SK-N-MC (cell line): ENCODE results near the gene MYO16.
"Not testable (repeated sequence)": the region's sequence is repeated elsewhere in the genome, so short reads cannot be mapped to it uniquely, and the experiment has no call there.

ENCODE experiments used
- EZH2 ChIP-seq: fragments of 200-600 bp; sonication (generic); IDR thresholded peaks from one replicate; pipeline ENCODE4 v1.6.1; 2017; ENCODE audit warnings: antibody characterized with exemption
- FOXP2 ChIP-seq: optimal IDR thresholded peaks from 2 replicates; pipeline ENCODE3; 2011; ENCODE audit warnings: mild to moderate bottlenecking, moderate library complexity; ENCODE audit not compliant: insufficient read depth; ENCODE audit errors: extremely low read length, control extremely low read depth
- POLR2AphosphoS5 ChIP-seq: IDR thresholded peaks from 2 replicates; pipeline ENCODE4 v1.6.1; 2012; ENCODE audit warnings: mild to moderate bottlenecking, low read depth, low read length, borderline replicate concordance

DNA sequence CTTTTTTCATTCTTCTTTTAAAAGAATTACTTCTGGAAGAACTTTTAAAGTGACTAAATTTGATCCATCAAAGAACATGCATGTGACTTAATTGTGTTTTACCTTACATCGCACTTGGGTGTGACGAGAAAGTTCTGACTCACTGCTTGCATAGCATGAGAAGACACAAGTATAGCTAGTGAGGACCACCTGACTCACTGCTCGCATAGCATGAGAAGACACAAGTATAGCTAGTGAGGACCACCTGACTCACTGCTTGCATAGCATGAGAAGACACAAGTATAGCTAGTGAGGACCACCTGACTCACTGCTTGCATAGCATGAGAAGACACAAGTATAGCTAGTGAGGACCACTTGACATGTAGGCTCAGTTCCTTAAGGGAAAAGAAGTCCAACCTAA, 362.0 kb downstream of the MYO16 start:
- not testable (repeated sequence) for TF ChIP-seq POLR2AphosphoS5, EZH2, FOXP2
